IPS-20b (cell line): ENCODE measurements around the gene SETD3.

ENCODE experiments used
- H3K27ac ChIP-seq: one replicate; pipeline ENCODE4 v1.5.1; 2013; ENCODE audit warnings: low read length
- H3K27me3 ChIP-seq: 2 replicates; pipeline ENCODE4 v1.6.1; 2013; ENCODE audit warnings: mild to moderate bottlenecking, low read length, inconsistent platforms; ENCODE audit not compliant: insufficient read depth
- H3K36me3 ChIP-seq: 2 replicates; pipeline ENCODE4 v1.6.1; 2013; ENCODE audit warnings: low read depth, mild to moderate bottlenecking, inconsistent platforms, low read length, moderate library complexity; ENCODE audit not compliant: insufficient read depth
- H3K4me1 ChIP-seq: 2 replicates; pipeline ENCODE4 v1.6.1; 2013; ENCODE audit warnings: mild to moderate bottlenecking, control low read depth, inconsistent platforms, low read length, moderate library complexity; ENCODE audit not compliant: insufficient read depth
- H3K4me3 ChIP-seq: 2 replicates; pipeline ENCODE4 v1.5.1; 2013; ENCODE audit warnings: mild to moderate bottlenecking, low read length, inconsistent platforms
- H3K9ac ChIP-seq: 2 replicates; pipeline ENCODE4 v1.6.1; 2013; ENCODE audit warnings: low read depth, mild to moderate bottlenecking, inconsistent platforms, low read length, moderate library complexity
- H3K9me3 ChIP-seq: 2 replicates; pipeline ENCODE4 v1.6.1; 2013; ENCODE audit warnings: mild to moderate bottlenecking, low read depth, low read length, inconsistent platforms; ENCODE audit not compliant: insufficient read depth

SETD3 gene

GRCh38 chr14:99522025-99522401, 41.4 kb upstream of the SETD3 start:
- no peaks in the 10 kb centered on the region for H3K27me3 ChIP-seq
- H3K27ac ChIP-seq = no peak overlapping the region
- no peak overlapping the region for H3K4me3 ChIP-seq
- H3K9me3 ChIP-seq = no peaks in the 10 kb centered on the region
- H3K4me1 ChIP-seq = peaks cover 22% of the 10 kb centered on the region; the same call in 1 of the 2 replicates
- no peaks in the 10 kb centered on the region for H3K36me3 ChIP-seq
- H3K9ac ChIP-seq = no peak overlapping the region

DNA sequence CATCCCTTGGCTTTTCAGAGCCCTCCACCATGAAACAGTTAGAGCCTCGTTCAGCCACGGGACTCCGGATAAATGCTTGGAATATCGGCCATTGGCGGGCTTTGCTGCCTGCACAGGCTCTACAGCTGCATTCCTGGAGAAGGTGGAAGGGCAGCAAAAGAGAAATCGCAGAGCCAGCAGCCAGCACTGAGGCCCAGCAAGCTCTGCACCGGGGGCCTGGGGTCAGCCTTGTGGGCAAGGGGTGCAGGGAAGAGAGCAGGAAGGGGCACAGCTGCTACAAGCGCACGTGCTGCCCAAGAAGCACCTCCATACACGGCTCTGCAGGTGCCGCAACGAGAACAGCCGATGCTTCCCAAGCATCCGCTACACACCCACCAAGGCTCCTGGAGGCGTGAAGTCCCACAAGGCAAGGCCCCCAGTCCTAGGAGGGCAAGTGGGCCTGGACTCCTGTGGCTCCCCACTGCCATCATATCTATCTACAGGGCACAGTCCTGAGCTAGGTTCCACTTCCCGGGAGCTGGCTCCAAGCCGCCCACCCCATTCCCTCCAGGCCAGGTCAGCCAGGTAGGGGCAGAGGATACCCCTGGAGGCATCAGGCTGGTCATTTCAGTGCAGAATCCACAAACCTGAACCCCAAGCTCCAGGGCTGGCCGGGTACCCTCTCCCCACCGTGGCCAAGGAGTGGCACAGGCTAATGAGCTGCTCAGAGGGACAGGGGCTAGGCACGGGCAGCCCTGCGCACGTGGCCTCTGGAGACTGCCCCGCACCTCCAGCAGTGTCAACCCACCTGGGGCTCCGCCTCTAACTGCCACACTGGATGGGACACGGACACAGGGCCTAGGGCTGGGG, 40.7 kb upstream of the SETD3 start:
- H3K4me1 ChIP-seq = peaks cover 22% of the 10 kb centered on the region; the same call in 1 of the 2 replicates
- H3K27ac ChIP-seq = no peak overlapping the region
- no peaks in the 10 kb centered on the region for H3K27me3 ChIP-seq

GRCh38 chr14:99520571-99521081, 40.0 kb upstream of the SETD3 start:
- no peak overlapping the region for H3K27ac ChIP-seq
- no peaks in the 10 kb centered on the region for H3K36me3 ChIP-seq
- no peaks in the 10 kb centered on the region for H3K9me3 ChIP-seq
- H3K9ac ChIP-seq = no peak overlapping the region; the same call in 1 of the 2 replicates
- H3K27me3 ChIP-seq = no peaks in the 10 kb centered on the region
- H3K4me3 ChIP-seq = no peak overlapping the region
- peaks cover 22% of the 10 kb centered on the region; the same call in 1 of the 2 replicates for H3K4me1 ChIP-seq

More for the DNA sequence above, 40.7 kb upstream of the SETD3 start:
- Histone ChIP-seq H3K9ac (no peak overlapping the region; the same call in 1 of the 2 replicates), H3K36me3 (no peaks in the 10 kb centered on the region), H3K4me3 (no peak overlapping the region), H3K9me3 (no peaks in the 10 kb centered on the region)

- Histone ChIP-seq H3K4me1 (peaks cover 20% of the 10 kb centered on the region; the same call in 1 of the 2 replicates), H3K36me3 (no peaks in the 10 kb centered on the region), H3K27ac (no peak overlapping the region), H3K4me3 (no peak overlapping the region), H3K27me3 (no peaks in the 10 kb centered on the region), H3K9me3 (no peaks in the 10 kb centered on the region), H3K9ac (no peak overlapping the region)
These were observed 39.3 kb upstream of the SETD3 start for GRCh38 chr14:99519931-99520421.

GRCh38 chr14:99519347-99519881, 38.8 kb upstream of the SETD3 start:
- H3K9ac ChIP-seq = no peak overlapping the region
- H3K27ac ChIP-seq = no peak overlapping the region
- H3K4me1 ChIP-seq = peaks cover 18% of the 10 kb centered on the region; the same call in 1 of the 2 replicates
- H3K9me3 ChIP-seq = no peaks in the 10 kb centered on the region
- H3K27me3 ChIP-seq = no peaks in the 10 kb centered on the region
- H3K4me3 ChIP-seq = no peak overlapping the region
- H3K36me3 ChIP-seq = 0 out of 2 replicates have a peak, but pooled peaks cover 1% of the 10 kb centered on the region

DNA sequence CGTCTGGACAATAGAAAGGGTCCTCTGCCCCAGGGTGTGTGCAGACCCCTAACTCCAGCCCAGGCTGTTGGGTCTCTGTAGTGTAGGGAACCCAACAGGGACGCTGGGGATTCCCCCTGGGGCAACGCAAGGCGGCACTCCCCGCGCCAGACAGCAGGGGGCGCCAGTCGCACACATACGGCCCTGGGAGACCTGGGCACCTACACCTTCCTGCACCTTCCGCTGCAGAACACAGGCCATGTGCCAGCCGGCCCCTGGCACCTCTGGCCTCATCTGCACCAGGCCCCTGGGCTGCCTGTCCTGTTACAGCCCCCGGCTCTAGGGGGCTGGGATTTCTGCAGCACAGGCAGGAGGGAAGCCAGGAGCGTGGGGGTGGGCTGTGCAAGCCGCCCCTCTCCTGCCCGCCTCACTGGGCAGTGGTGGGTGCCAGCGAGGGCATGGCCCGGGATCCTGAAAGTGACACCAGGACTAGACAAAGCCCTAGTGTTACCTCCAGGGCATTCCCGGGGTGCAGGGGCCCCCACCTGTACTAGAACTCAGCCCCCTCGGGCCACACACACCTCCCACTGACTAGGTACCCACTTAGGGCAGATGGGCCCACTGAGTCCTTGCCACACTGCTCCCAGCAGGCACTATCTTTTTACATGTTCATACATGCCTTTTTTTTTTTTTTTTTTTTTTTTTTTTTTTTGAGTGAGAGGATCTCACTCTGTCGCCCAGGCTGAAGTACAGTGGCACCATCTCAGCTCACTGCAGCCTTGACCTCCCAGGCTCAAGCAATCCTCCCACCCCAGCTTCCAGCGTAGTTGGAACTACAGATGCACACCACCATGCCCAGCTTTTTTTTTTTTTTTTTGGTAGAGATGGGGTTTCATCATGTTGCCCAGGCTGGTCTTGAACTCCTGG, 38.0 kb upstream of the SETD3 start:
- Histone ChIP-seq H3K4me3 (no peak overlapping the region), H3K9ac (no peak overlapping the region), H3K36me3 (0 out of 2 replicates have a peak, but pooled peaks cover 4% of the 10 kb centered on the region), H3K27ac (no peak overlapping the region), H3K4me1 (peaks cover 12% of the 10 kb centered on the region; the same call in 1 of the 2 replicates), H3K9me3 (no peaks in the 10 kb centered on the region), H3K27me3 (no peaks in the 10 kb centered on the region)

- no peak overlapping the region for H3K4me3 ChIP-seq
- no peak overlapping the region for H3K27ac ChIP-seq
- 0 out of 2 replicates have a peak, but pooled peaks cover 8% of the 10 kb centered on the region for H3K36me3 ChIP-seq
- no peaks in the 10 kb centered on the region for H3K27me3 ChIP-seq
- no peaks in the 10 kb centered on the region for H3K9me3 ChIP-seq
- H3K4me1 ChIP-seq = peaks cover 6% of the 10 kb centered on the region; the same call in 1 of the 2 replicates
- no peak overlapping the region for H3K9ac ChIP-seq
These were observed 37.2 kb upstream of the SETD3 start for GRCh38 chr14:99517643-99518381.

DNA sequence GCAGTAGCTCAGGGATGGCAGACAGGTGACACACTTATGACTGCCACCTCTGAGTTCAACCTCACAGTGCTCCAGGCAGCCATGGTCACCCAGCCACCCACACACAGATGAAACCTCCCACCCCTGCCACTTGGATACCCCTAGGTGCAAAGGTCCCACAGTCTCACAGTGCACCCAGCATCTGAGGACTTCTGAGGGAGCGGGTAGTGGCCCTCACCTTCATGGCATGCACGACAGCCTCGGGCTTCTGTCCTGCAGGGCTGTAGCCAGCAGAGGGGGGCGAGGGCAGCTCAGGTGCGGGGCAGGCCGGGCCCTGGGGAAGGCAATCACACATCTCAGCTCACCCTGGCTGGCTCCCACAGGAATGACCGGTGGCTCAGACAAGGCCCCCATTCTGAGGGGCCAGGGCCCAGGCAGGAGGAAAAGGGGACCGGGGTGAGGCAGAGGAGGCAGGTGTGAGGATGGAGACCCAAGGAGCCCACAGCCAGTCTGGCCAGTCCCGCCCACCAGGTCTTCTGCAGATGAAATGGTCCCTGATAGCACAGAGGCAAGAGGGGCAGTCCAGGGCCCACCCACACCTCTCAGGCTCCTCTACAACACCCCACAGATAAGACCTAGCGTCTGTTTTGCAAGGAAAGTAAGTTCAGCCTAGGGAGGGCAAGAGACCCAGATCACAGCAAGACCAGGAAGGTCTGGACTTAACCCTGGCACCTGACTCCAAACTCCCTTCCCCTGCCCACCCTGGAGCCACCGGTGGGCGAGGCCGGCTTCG, 36.4 kb upstream of the SETD3 start:
- H3K9ac ChIP-seq = no peak overlapping the region
- peaks cover 15% of the 10 kb centered on the region for H3K36me3 ChIP-seq

GRCh38 chr14:99516156-99516870, 35.7 kb upstream of the SETD3 start:
- Histone ChIP-seq H3K36me3 (peaks cover 21% of the 10 kb centered on the region), H3K27me3 (no peaks in the 10 kb centered on the region), H3K4me1 (0 out of 2 replicates have a peak, but pooled peaks cover 3% of the 10 kb centered on the region), H3K9me3 (no peaks in the 10 kb centered on the region), H3K4me3 (no peak overlapping the region), H3K9ac (no peak overlapping the region), H3K27ac (no peak overlapping the region)

More for the DNA sequence above, 36.4 kb upstream of the SETD3 start:
- H3K27me3 ChIP-seq = no peaks in the 10 kb centered on the region
- H3K9me3 ChIP-seq = no peaks in the 10 kb centered on the region
- peaks cover 3% of the 10 kb centered on the region; the same call in 1 of the 2 replicates for H3K4me1 ChIP-seq
- no peak overlapping the region for H3K4me3 ChIP-seq
- no peak overlapping the region for H3K27ac ChIP-seq
